ENCODE data around the gene ZFHX3.

DNA sequence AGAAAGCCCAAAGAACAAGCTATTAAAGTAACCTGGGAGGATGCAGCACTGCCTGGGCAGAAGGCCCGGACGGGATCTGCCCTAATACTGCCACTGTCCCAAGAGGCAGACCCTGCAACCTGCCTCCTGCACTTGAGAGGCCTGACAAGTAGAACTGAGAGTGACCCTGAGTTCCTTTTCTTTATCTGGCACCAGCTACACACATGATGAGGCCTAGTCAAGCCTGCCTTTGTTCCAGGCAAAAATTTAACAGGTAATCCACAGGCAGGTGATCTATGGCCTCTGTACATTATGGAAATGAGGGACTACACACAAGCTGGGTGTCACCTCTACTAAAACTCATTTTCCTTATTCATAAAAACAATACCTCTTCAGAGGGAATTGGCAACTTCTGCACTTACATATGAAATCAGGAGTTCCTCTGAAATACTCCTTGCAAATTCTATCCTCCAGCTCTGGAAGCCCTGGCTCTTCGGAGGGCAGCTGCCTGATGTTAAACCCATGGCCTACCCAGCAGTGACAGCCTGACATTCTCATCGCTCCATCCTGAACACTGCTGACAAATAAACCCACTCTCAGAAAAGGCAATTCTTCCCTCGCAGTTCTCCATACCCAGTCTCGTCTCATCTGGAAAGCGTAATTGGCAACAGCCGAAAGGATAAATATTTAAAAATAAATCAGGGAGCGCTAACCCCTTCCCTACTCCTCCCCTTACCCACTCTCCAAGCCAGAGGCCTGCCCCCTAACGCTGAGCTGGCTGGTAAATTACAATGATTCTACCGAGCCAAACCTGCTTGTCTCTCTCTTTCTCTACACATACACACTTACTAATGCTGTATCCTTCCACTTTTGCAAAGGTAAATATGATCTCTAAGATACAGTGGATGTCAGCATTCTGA is 2.5 kb upstream of the ZFHX3 start:
- no peak for TF ChIP-seq EZH2 (IDR thresholded peaks at IDR 0.05; ENCODE audit: borderline replicate concordance, insufficient read depth, low read depth, low read length, poor library complexity, severe bottlenecking)
- TF ChIP-seq CTCF (IDR thresholded peaks at IDR 0.05) = no peak

Data from B cell (primary cell).